Body of pancreas (tissue), 4 donors: Measurements from ENCODE around the gene ZNF385D.

ENCODE experiments used
- CTCF ChIP-seq, 7 experiments: fragments of 450-650 bp in 4 of 7; fragments of 200-600 bp in 3 of 7; sonication (generic) in 3 of 7; IDR thresholded peaks; one replicate each; pipeline ENCODE4 v1.5.1; 2016 to 2019; ENCODE audit warnings: antibody characterized with exemption in 7 of 7
- POLR2A ChIP-seq, 3 donors: fragments of 450-650 bp; IDR thresholded peaks; one replicate each; pipeline ENCODE4 v1.6.1; 2016; ENCODE audit warnings: antibody characterized with exemption in 3 of 3, mild to moderate bottlenecking in 2 of 3

GRCh38 chr3:21645121-21645897 is 105.7 kb downstream of the ZNF385D start:
- TF ChIP-seq CTCF (IDR thresholded peaks at IDR 0.05) (no peak), POLR2A (IDR thresholded peaks at IDR 0.05) (no peak)
